K562 (cell line): ENCODE data around the gene NFE2. TPM values are rescaled to one million over a fixed set of nuclear protein-coding genes. Genes with fewer than 3 reads are reported as not detected.

ENCODE experiments used
- E2F3 ChIP-seq: fragments of 250-450 bp; sonication (Bioruptor Pico); IDR thresholded peaks from 2 replicates; pipeline ENCODE4 v1.4.0; 2020; ENCODE audit warnings: mild to moderate bottlenecking
- E2F8 ChIP-seq: fragments of 450-650 bp; IDR thresholded peaks from 2 replicates; pipeline ENCODE4 v1.7.1; 2018; ENCODE audit warnings: mild to moderate bottlenecking, low read depth; ENCODE audit not compliant: partially characterized antibody
- FOXP4 ChIP-seq: sonication (generic); formaldehyde crosslinking; IDR thresholded peaks from 2 replicates; pipeline ENCODE4 v1.8.0; 2022; ENCODE audit warnings: mild to moderate bottlenecking, missing genetic modification reagents, borderline replicate concordance
- MIER1 ChIP-seq: fragments of 450-650 bp; IDR thresholded peaks from 2 replicates; pipeline ENCODE4 v1.6.1; 2016; ENCODE audit warnings: antibody characterized with exemption, mild to moderate bottlenecking, low read depth
- TCF7 ChIP-seq: sonication (generic); IDR thresholded peaks from 2 replicates; pipeline ENCODE4 v1.6.1; 2016; ENCODE audit warnings: antibody characterized with exemption, borderline replicate concordance
- ZBTB43 ChIP-seq: sonication (generic); formaldehyde crosslinking; IDR thresholded peaks from 2 replicates; pipeline ENCODE4 v1.8.0; 2023; ENCODE audit warnings: mild to moderate bottlenecking, missing genetic modification reagents
- ZFX ChIP-seq: sonication (generic); formaldehyde crosslinking; IDR thresholded peaks from 2 replicates; pipeline ENCODE4 v1.8.0; 2022; ENCODE audit warnings: mild to moderate bottlenecking, missing genetic modification reagents, moderate library complexity
- ZMIZ1 ChIP-seq, 2 experiments: fragments of 150-350 bp in 1 of 2; IDR thresholded peaks; 2 replicates each; pipeline ENCODE4 v1.6.1; 2012 to 2016; ENCODE audit warnings: low read depth in 2 of 2, low read length in 2 of 2, mild to moderate bottlenecking in 1 of 2, moderate library complexity in 1 of 2
- ZNF668 ChIP-seq: fragments of 250-450 bp; sonication (Bioruptor Pico); IDR thresholded peaks from 2 replicates; pipeline ENCODE4 v1.8.0; 2022; ENCODE audit warnings: mild to moderate bottlenecking, inconsistent platforms
- polyA plus RNA-seq, 8 experiments: library from polyadenylated mRNA; depleted of rRNA in 4 of 8; stranded (reverse) in 5 of 8; unstranded in 3 of 8; fragments of >200 nt; fragmentation: Nextera tagmentation in 2 of 8; fragmentation: Illumina TruSeq in 1 of 8; extraction: Ambion mirVana in 2 of 8; extraction: Trizol in 1 of 8; gene quantifications; 2 replicates each; pipeline versions ENCODE4 v1.2.1 to v1.2.3, GENCODE V29; 2011 to 2014; ENCODE audit warnings: inconsistent platforms in 1 of 8, missing spikeins in 1 of 8
- total RNA-seq, 7 experiments: library from RNA; depleted of rRNA in 6 of 7; stranded (reverse); fragments of >200 nt in 6 of 7; fragmentation: Illumina TruSeq in 2 of 7; extraction: Trizol in 2 of 7; gene quantifications; 2 replicates each; pipeline versions ENCODE4 v1.2.1 to v1.2.3, GENCODE V29; 2011 to 2021; ENCODE audit warnings: low replicate concordance in 1 of 7
- TF ChIP-seq, protein P1 (sequence below): fragments of 450-650 bp; conservative IDR thresholded peaks from 2 replicates; pipeline ENCODE4 v1.6.1; 2016; ENCODE audit warnings: missing genetic modification characterization, low read depth, mild to moderate bottlenecking, control low read depth, missing compliant biosample characterization
- TF ChIP-seq, protein P2 (sequence below): fragments of 250-450 bp; sonication (Bioruptor Pico); IDR thresholded peaks from 2 replicates; pipeline ENCODE4 v1.8.0; 2021; ENCODE audit warnings: moderate library complexity, mild to moderate bottlenecking, inconsistent platforms
- TF ChIP-seq, protein P3 (sequence below): fragments of 450-650 bp; formaldehyde crosslinking; IDR thresholded peaks from 2 replicates; pipeline ENCODE4 v1.4.0; 2022; ENCODE audit warnings: mild to moderate bottlenecking, moderate library complexity

The NFE2 gene
- total and polyA plus RNA-seq, 9 of the 15 experiments (the other 6 are each of a cell fraction or from before 2014, with no cell fraction given), result 12.3 to 282 (median 208) TPM

- peak; percentile 17 for TF ChIP-seq E2F8
- no peak for TF ChIP-seq E2F3
- no peak for TF ChIP-seq ZFX (CRISPR knock-in tag)
- no peak for TF ChIP-seq MIER1
- TF ChIP-seq ZNF668 (CRISPR knock-in tag), result no peak
- no peak for TF ChIP-seq ZMIZ1 (IDR thresholded peaks at IDR 0.05; ENCODE audit: low read depth in 2 of 2, low read length in 2 of 2)
- TF ChIP-seq, protein P1, sequence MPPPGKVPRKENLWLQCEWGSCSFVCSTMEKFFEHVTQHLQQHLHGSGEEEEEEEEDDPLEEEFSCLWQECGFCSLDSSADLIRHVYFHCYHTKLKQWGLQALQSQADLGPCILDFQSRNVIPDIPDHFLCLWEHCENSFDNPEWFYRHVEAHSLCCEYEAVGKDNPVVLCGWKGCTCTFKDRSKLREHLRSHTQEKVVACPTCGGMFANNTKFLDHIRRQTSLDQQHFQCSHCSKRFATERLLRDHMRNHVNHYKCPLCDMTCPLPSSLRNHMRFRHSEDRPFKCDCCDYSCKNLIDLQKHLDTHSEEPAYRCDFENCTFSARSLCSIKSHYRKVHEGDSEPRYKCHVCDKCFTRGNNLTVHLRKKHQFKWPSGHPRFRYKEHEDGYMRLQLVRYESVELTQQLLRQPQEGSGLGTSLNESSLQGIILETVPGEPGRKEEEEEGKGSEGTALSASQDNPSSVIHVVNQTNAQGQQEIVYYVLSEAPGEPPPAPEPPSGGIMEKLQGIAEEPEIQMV (tag), result no peak
- TF ChIP-seq, protein P2, sequence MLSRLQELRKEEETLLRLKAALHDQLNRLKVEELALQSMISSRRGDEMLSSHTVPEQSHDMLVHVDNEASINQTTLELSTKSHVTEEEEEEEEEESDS (CRISPR knock-in tag), result no peak
- TF ChIP-seq, protein P3, sequence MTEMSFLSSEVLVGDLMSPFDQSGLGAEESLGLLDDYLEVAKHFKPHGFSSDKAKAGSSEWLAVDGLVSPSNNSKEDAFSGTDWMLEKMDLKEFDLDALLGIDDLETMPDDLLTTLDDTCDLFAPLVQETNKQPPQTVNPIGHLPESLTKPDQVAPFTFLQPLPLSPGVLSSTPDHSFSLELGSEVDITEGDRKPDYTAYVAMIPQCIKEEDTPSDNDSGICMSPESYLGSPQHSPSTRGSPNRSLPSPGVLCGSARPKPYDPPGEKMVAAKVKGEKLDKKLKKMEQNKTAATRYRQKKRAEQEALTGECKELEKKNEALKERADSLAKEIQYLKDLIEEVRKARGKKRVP, result no peak
- TF ChIP-seq ZBTB43, result 0 out of 2 replicates have a peak, but pooled peaks have one; percentile 62
- 0 out of 2 replicates have a peak, but pooled peaks have one; percentile 48 for TF ChIP-seq FOXP4 (CRISPR knock-in tag)
- TF ChIP-seq TCF7, result no peak
Observed at GRCh38 chr12:54287261-54288157, 13.3 kb downstream of the NFE2 start (continued).
